Measurements from ENCODE around the gene FBXW10.
"Not testable (repeated sequence)": the region's sequence is repeated elsewhere in the genome, so short reads cannot be mapped to it uniquely, and the experiment has no call there.

FBXW10 gene

GRCh38 chr17:18733350-18733749 lies 10.5 kb upstream of the FBXW10 start:
- not testable (repeated sequence) for H3K27ac Mint-ChIP-seq; H3K36me3 Mint-ChIP-seq (ENCODE audit: insufficient read depth); DNase-seq

GRCh38 chr17:18739616-18740391 lies 4.0 kb upstream of the FBXW10 start:
- H3K4me1 Mint-ChIP-seq (ENCODE audit: low read depth in 2 of 2); DNase-seq: not testable (repeated sequence)

More at GRCh38 chr17:18733350-18733749, 10.5 kb upstream of the FBXW10 start:
- not testable (repeated sequence) for H3K27me3 Mint-ChIP-seq; H3K4me3 Mint-ChIP-seq; ATAC-seq (replicated peaks); H3K4me1 Mint-ChIP-seq (ENCODE audit: low read depth in 2 of 2); H3K9me3 Mint-ChIP-seq

GRCh38 chr17:18741228-18741627 lies 2.6 kb upstream of the FBXW10 start:
- H3K27ac Mint-ChIP-seq; ATAC-seq (replicated peaks); H3K9me3 Mint-ChIP-seq; H3K4me1 Mint-ChIP-seq (ENCODE audit: low read depth in 2 of 2); DNase-seq; H3K27me3 Mint-ChIP-seq; H3K4me3 Mint-ChIP-seq; H3K36me3 Mint-ChIP-seq (ENCODE audit: insufficient read depth): not testable (repeated sequence)

More at GRCh38 chr17:18739616-18740391, 4.0 kb upstream of the FBXW10 start:
- H3K27me3 Mint-ChIP-seq; H3K4me3 Mint-ChIP-seq; ATAC-seq (replicated peaks); H3K27ac Mint-ChIP-seq; H3K36me3 Mint-ChIP-seq (ENCODE audit: insufficient read depth); H3K9me3 Mint-ChIP-seq: not testable (repeated sequence)

GRCh38 chr17:18744726-18745125 lies 872 bp downstream of the FBXW10 start:
- not testable (repeated sequence) for H3K4me3 Mint-ChIP-seq; ATAC-seq (replicated peaks); H3K27me3 Mint-ChIP-seq; H3K9me3 Mint-ChIP-seq; DNase-seq; H3K27ac Mint-ChIP-seq; H3K4me1 Mint-ChIP-seq (ENCODE audit: low read depth in 2 of 2); H3K36me3 Mint-ChIP-seq (ENCODE audit: insufficient read depth)

GRCh38 chr17:18746551-18746950 lies 2.7 kb downstream of the FBXW10 start:
- not testable (repeated sequence) for H3K4me3 Mint-ChIP-seq; H3K27me3 Mint-ChIP-seq; ATAC-seq (replicated peaks); H3K36me3 Mint-ChIP-seq (ENCODE audit: insufficient read depth); H3K27ac Mint-ChIP-seq; DNase-seq; H3K9me3 Mint-ChIP-seq; H3K4me1 Mint-ChIP-seq (ENCODE audit: low read depth in 2 of 2)

- H3K4me3 Mint-ChIP-seq; H3K4me1 Mint-ChIP-seq (ENCODE audit: low read depth in 2 of 2); DNase-seq; H3K9me3 Mint-ChIP-seq; ATAC-seq (replicated peaks); H3K27ac Mint-ChIP-seq; H3K36me3 Mint-ChIP-seq (ENCODE audit: insufficient read depth); H3K27me3 Mint-ChIP-seq: not testable (repeated sequence)
Measured at GRCh38 chr17:18747501-18747900, 3.6 kb downstream of the FBXW10 start.

- not testable (repeated sequence) for H3K27ac Mint-ChIP-seq; H3K9me3 Mint-ChIP-seq; ATAC-seq (replicated peaks); H3K4me1 Mint-ChIP-seq (ENCODE audit: low read depth in 2 of 2); DNase-seq; H3K36me3 Mint-ChIP-seq (ENCODE audit: insufficient read depth); H3K27me3 Mint-ChIP-seq; H3K4me3 Mint-ChIP-seq
Measured at GRCh38 chr17:18750242-18750641, 6.4 kb downstream of the FBXW10 start.

GRCh38 chr17:18753829-18754409 lies 10.1 kb downstream of the FBXW10 start:
- H3K4me1 Mint-ChIP-seq (ENCODE audit: low read depth in 2 of 2); H3K27me3 Mint-ChIP-seq; H3K9me3 Mint-ChIP-seq; ATAC-seq (replicated peaks); H3K36me3 Mint-ChIP-seq (ENCODE audit: insufficient read depth); H3K4me3 Mint-ChIP-seq; H3K27ac Mint-ChIP-seq; DNase-seq: not testable (repeated sequence)

- DNase-seq = not testable (repeated sequence)
Measured at GRCh38 chr17:18755969-18756368, 12.1 kb downstream of the FBXW10 start.

GRCh38 chr17:18757368-18758044 lies 13.7 kb downstream of the FBXW10 start:
- H3K27ac Mint-ChIP-seq; H3K36me3 Mint-ChIP-seq (ENCODE audit: insufficient read depth); DNase-seq; H3K9me3 Mint-ChIP-seq; H3K27me3 Mint-ChIP-seq; H3K4me1 Mint-ChIP-seq (ENCODE audit: low read depth in 2 of 2); ATAC-seq (replicated peaks); H3K4me3 Mint-ChIP-seq: not testable (repeated sequence)

More at GRCh38 chr17:18755969-18756368, 12.1 kb downstream of the FBXW10 start:
- not testable (repeated sequence) for H3K4me3 Mint-ChIP-seq; H3K27me3 Mint-ChIP-seq; H3K9me3 Mint-ChIP-seq; ATAC-seq (replicated peaks); H3K4me1 Mint-ChIP-seq (ENCODE audit: low read depth in 2 of 2); H3K36me3 Mint-ChIP-seq (ENCODE audit: insufficient read depth); H3K27ac Mint-ChIP-seq

GRCh38 chr17:18758344-18758743 lies 14.5 kb downstream of the FBXW10 start:
- DNase-seq; H3K9me3 Mint-ChIP-seq; H3K36me3 Mint-ChIP-seq (ENCODE audit: insufficient read depth); H3K27me3 Mint-ChIP-seq; H3K4me3 Mint-ChIP-seq; H3K27ac Mint-ChIP-seq; ATAC-seq (replicated peaks); H3K4me1 Mint-ChIP-seq (ENCODE audit: low read depth in 2 of 2): not testable (repeated sequence)

GRCh38 chr17:18760221-18760620 lies 16.4 kb downstream of the FBXW10 start:
- H3K4me1 Mint-ChIP-seq (ENCODE audit: low read depth in 2 of 2) = not testable (repeated sequence)

GRCh38 chr17:18770572-18770971 lies 26.7 kb downstream of the FBXW10 start:
- not testable (repeated sequence) for H3K27ac Mint-ChIP-seq; ATAC-seq (replicated peaks)

More at GRCh38 chr17:18760221-18760620, 16.4 kb downstream of the FBXW10 start:
- ATAC-seq (replicated peaks); H3K27me3 Mint-ChIP-seq; DNase-seq; H3K27ac Mint-ChIP-seq; H3K4me3 Mint-ChIP-seq; H3K36me3 Mint-ChIP-seq (ENCODE audit: insufficient read depth); H3K9me3 Mint-ChIP-seq: not testable (repeated sequence)

GRCh38 chr17:18771066-18771465 lies 27.2 kb downstream of the FBXW10 start:
- H3K4me1 Mint-ChIP-seq (ENCODE audit: low read depth in 2 of 2); DNase-seq; ATAC-seq (replicated peaks); H3K27ac Mint-ChIP-seq; H3K36me3 Mint-ChIP-seq (ENCODE audit: insufficient read depth); H3K9me3 Mint-ChIP-seq; H3K4me3 Mint-ChIP-seq: not testable (repeated sequence)
- H3K27me3 Mint-ChIP-seq = peaks cover 16 to 30% of the 10 kb centered on the region in 2 donors

More at GRCh38 chr17:18770572-18770971, 26.7 kb downstream of the FBXW10 start:
- not testable (repeated sequence) for H3K36me3 Mint-ChIP-seq (ENCODE audit: insufficient read depth); H3K9me3 Mint-ChIP-seq; H3K4me1 Mint-ChIP-seq (ENCODE audit: low read depth in 2 of 2); DNase-seq; H3K4me3 Mint-ChIP-seq
- H3K27me3 Mint-ChIP-seq = peaks cover 16 to 30% of the 10 kb centered on the region in 2 donors

All from effector memory CD8-positive, alpha-beta T cell (primary cell).